Transverse colon (tissue), 4 donors: ENCODE data around the gene VPS9D1.
"Not testable (repeated sequence)": the region's sequence is repeated elsewhere in the genome, so short reads cannot be mapped to it uniquely, and the experiment has no call there.

ENCODE experiments used
- EP300 ChIP-seq: sonication (generic); formaldehyde crosslinking; IDR thresholded peaks from one replicate; pipeline ENCODE4 v1.6.1; 2017; ENCODE audit warnings: antibody characterized with exemption, low read depth
- POLR2A ChIP-seq: fragments of 450-650 bp; IDR thresholded peaks from one replicate; pipeline ENCODE4 v1.6.1; 2016; ENCODE audit warnings: antibody characterized with exemption, mild to moderate bottlenecking, moderate library complexity
- POLR2AphosphoS5 ChIP-seq, 3 donors: sonication (generic); formaldehyde crosslinking; IDR thresholded peaks; one replicate each; pipeline ENCODE4 v1.6.1; 2016; ENCODE audit warnings: antibody characterized with exemption in 3 of 3
- TF ChIP-seq, protein P1 (sequence below), 5 experiments: fragments of 200-600 bp in 3 of 5; fragments of 450-650 bp in 2 of 5; sonication (generic) in 3 of 5; IDR thresholded peaks; 1 replicate in 2 of 5; 2 replicates in 3 of 5; pipeline ENCODE4 v1.5.1; 2016 to 2017; ENCODE audit warnings: antibody characterized with exemption in 5 of 5, inconsistent platforms in 3 of 5, mild to moderate bottlenecking in 2 of 5, moderate library complexity in 1 of 5

DNA sequence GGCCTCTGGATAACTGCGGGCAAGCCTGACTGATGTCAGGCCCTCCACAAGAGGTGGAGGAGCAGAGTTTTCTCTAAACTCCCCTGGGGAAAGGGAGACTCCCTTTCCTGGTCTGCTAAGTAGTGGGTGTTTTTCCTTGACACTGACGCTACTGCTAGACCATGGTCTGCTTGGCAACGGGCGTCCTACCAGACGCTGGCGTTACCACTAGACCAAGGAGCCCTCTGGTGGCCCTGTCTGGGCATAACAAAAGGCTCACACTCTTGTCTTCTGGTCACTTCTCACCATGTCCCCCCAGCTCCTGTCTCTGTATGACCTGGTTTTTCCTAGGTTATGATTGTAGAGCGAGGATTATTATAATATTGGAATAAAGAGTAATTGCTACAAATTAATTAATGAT lies 53.7 kb downstream of the VPS9D1 start:
- TF ChIP-seq, protein P1, sequence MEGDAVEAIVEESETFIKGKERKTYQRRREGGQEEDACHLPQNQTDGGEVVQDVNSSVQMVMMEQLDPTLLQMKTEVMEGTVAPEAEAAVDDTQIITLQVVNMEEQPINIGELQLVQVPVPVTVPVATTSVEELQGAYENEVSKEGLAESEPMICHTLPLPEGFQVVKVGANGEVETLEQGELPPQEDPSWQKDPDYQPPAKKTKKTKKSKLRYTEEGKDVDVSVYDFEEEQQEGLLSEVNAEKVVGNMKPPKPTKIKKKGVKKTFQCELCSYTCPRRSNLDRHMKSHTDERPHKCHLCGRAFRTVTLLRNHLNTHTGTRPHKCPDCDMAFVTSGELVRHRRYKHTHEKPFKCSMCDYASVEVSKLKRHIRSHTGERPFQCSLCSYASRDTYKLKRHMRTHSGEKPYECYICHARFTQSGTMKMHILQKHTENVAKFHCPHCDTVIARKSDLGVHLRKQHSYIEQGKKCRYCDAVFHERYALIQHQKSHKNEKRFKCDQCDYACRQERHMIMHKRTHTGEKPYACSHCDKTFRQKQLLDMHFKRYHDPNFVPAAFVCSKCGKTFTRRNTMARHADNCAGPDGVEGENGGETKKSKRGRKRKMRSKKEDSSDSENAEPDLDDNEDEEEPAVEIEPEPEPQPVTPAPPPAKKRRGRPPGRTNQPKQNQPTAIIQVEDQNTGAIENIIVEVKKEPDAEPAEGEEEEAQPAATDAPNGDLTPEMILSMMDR (IDR thresholded peaks at IDR 0.05) = peak in 2 of 5 experiments; percentile 12 to 26
- not testable (repeated sequence) for TF ChIP-seq POLR2A; EP300; POLR2AphosphoS5 (IDR thresholded peaks at IDR 0.05)
